ENCODE results near the gene HLTF.
A peak's percentile ranks its signal among the peaks of the same experiment; 100 is the strongest.

Gene HLTF

GRCh38 chr3:149019580-149019979, 66.8 kb downstream of the HLTF start:
- H3K4me1 ChIP-seq = peaks cover 25% of the 10 kb centered on the region
- H3K36me3 ChIP-seq (replicated peaks) = peaks cover 14% of the 10 kb centered on the region
- no peaks in the 10 kb centered on the region for H3K27me3 ChIP-seq (ENCODE audit: low read depth)
- no peak for DNase-seq (ENCODE audit: low spot score in 2 of 2)
- H3K4me3 ChIP-seq = no peak overlapping the region
- in situ Hi-C loops (cut with MboI; ENCODE audit: low sequenced_read_pairs) = no loop called here
- H3K9me3 ChIP-seq = no peaks in the 10 kb centered on the region

- DNase-seq (ENCODE audit: low spot score in 2 of 2) = no peak
- Histone ChIP-seq H3K4me3 (no peak overlapping the region), H3K36me3 (replicated peaks) (peaks cover 2% of the 10 kb centered on the region; the same call in 1 of the 2 replicates), H3K4me1 (peaks cover 25% of the 10 kb centered on the region), H3K27me3 (ENCODE audit: low read depth) (no peaks in the 10 kb centered on the region), H3K9me3 (no peaks in the 10 kb centered on the region)
- in situ Hi-C loops (cut with MboI; ENCODE audit: low sequenced_read_pairs) = no loop called here
These were observed 68.1 kb downstream of the HLTF start for GRCh38 chr3:149018247-149018646.

GRCh38 chr3:149016669-149017541, 69.4 kb downstream of the HLTF start:
- in situ Hi-C loops (cut with MboI; ENCODE audit: low sequenced_read_pairs) = no loop called here
- DNase-seq (ENCODE audit: low spot score in 2 of 2) = no peak
- Histone ChIP-seq H3K36me3 (replicated peaks) (peaks cover 5% of the 10 kb centered on the region), H3K9me3 (no peaks in the 10 kb centered on the region), H3K27me3 (ENCODE audit: low read depth) (no peaks in the 10 kb centered on the region), H3K4me3 (no peak overlapping the region), H3K4me1 (peaks cover 25% of the 10 kb centered on the region)

- in situ Hi-C loops (cut with MboI; ENCODE audit: low sequenced_read_pairs) = no loop called here
- H3K36me3 ChIP-seq (replicated peaks) = peaks cover 5% of the 10 kb centered on the region
These were observed 70.1 kb downstream of the HLTF start for GRCh38 chr3:149016242-149016641.

GRCh38 chr3:149015393-149015792, 70.9 kb downstream of the HLTF start:
- no peaks in the 10 kb centered on the region for H3K9me3 ChIP-seq
- DNase-seq (ENCODE audit: low spot score in 2 of 2) = no peak
- peaks cover 9% of the 10 kb centered on the region for H3K36me3 ChIP-seq (replicated peaks)
- H3K4me3 ChIP-seq = no peak overlapping the region
- H3K27me3 ChIP-seq (ENCODE audit: low read depth) = no peaks in the 10 kb centered on the region
- in situ Hi-C loops (cut with MboI; ENCODE audit: low sequenced_read_pairs) = no loop called here
- peaks cover 13% of the 10 kb centered on the region for H3K4me1 ChIP-seq

More at GRCh38 chr3:149016242-149016641, 70.1 kb downstream of the HLTF start:
- H3K9me3 ChIP-seq = no peaks in the 10 kb centered on the region
- no peaks in the 10 kb centered on the region for H3K27me3 ChIP-seq (ENCODE audit: low read depth)
- DNase-seq (ENCODE audit: low spot score in 2 of 2) = no peak
- H3K4me1 ChIP-seq = peaks cover 22% of the 10 kb centered on the region
- no peak overlapping the region for H3K4me3 ChIP-seq

- peaks cover 2% of the 10 kb centered on the region; the same call in 1 of the 2 replicates for H3K4me1 ChIP-seq
- H3K27me3 ChIP-seq (ENCODE audit: low read depth) = no peaks in the 10 kb centered on the region
- H3K36me3 ChIP-seq (replicated peaks) = peaks cover 20% of the 10 kb centered on the region
- in situ Hi-C loops (cut with MboI; ENCODE audit: low sequenced_read_pairs) = no loop called here
- H3K9me3 ChIP-seq = no peaks in the 10 kb centered on the region
- no peak overlapping the region for H3K4me3 ChIP-seq
- no peak for DNase-seq (ENCODE audit: low spot score in 2 of 2)
These were observed 72.6 kb downstream of the HLTF start for GRCh38 chr3:149013726-149014125.

GRCh38 chr3:149011676-149012075, 74.7 kb downstream of the HLTF start:
- Histone ChIP-seq H3K4me3 (no peak overlapping the region), H3K9me3 (no peaks in the 10 kb centered on the region), H3K4me1 (no peaks in the 10 kb centered on the region), H3K27me3 (ENCODE audit: low read depth) (no peaks in the 10 kb centered on the region), H3K36me3 (replicated peaks) (peaks cover 26% of the 10 kb centered on the region)
- no peak for DNase-seq (ENCODE audit: low spot score in 2 of 2)
- in situ Hi-C loops (cut with MboI; ENCODE audit: low sequenced_read_pairs) = no loop called here

- no peak overlapping the region for H3K4me3 ChIP-seq
- no peaks in the 10 kb centered on the region for H3K9me3 ChIP-seq
- no peak for DNase-seq (ENCODE audit: low spot score in 2 of 2)
- H3K27me3 ChIP-seq (ENCODE audit: low read depth) = no peaks in the 10 kb centered on the region
- in situ Hi-C loops (cut with MboI; ENCODE audit: low sequenced_read_pairs) = no loop called here
- peaks cover 29% of the 10 kb centered on the region for H3K36me3 ChIP-seq (replicated peaks)
- no peaks in the 10 kb centered on the region; the same call in 1 of the 2 replicates for H3K4me1 ChIP-seq
These were observed 75.4 kb downstream of the HLTF start for GRCh38 chr3:149010966-149011365.

GRCh38 chr3:149010504-149010951, 75.8 kb downstream of the HLTF start:
- H3K4me3 ChIP-seq = no peak overlapping the region
- no peaks in the 10 kb centered on the region for H3K9me3 ChIP-seq
- peaks cover 29% of the 10 kb centered on the region for H3K36me3 ChIP-seq (replicated peaks)
- no peak for DNase-seq (ENCODE audit: low spot score in 2 of 2)
- in situ Hi-C loops (cut with MboI; ENCODE audit: low sequenced_read_pairs) = no loop called here
- H3K4me1 ChIP-seq = peaks cover 3% of the 10 kb centered on the region
- no peaks in the 10 kb centered on the region for H3K27me3 ChIP-seq (ENCODE audit: low read depth)

GRCh38 chr3:149009732-149010131, 76.6 kb downstream of the HLTF start:
- DNase-seq (ENCODE audit: low spot score in 2 of 2) = no peak
- Histone ChIP-seq H3K36me3 (replicated peaks) (peaks cover 29% of the 10 kb centered on the region), H3K9me3 (no peaks in the 10 kb centered on the region), H3K4me1 (peaks cover 11% of the 10 kb centered on the region), H3K4me3 (no peak overlapping the region), H3K27me3 (ENCODE audit: low read depth) (no peaks in the 10 kb centered on the region)
- in situ Hi-C loops (cut with MboI; ENCODE audit: low sequenced_read_pairs) = no loop called here

- H3K4me1 ChIP-seq = peaks cover 26% of the 10 kb centered on the region
- in situ Hi-C loops (cut with MboI; ENCODE audit: low sequenced_read_pairs) = no loop called here
- peaks cover 29% of the 10 kb centered on the region for H3K36me3 ChIP-seq (replicated peaks)
- no peak for DNase-seq (ENCODE audit: low spot score in 2 of 2)
- no peak overlapping the region for H3K4me3 ChIP-seq
- no peaks in the 10 kb centered on the region for H3K9me3 ChIP-seq
- H3K27me3 ChIP-seq (ENCODE audit: low read depth) = no peaks in the 10 kb centered on the region
These were observed 78.6 kb downstream of the HLTF start for GRCh38 chr3:149007567-149008257.

GRCh38 chr3:149005416-149005815, 80.9 kb downstream of the HLTF start:
- Histone ChIP-seq H3K4me3 (no peak overlapping the region), H3K4me1 (peaks cover 26% of the 10 kb centered on the region), H3K27me3 (ENCODE audit: low read depth) (no peaks in the 10 kb centered on the region), H3K9me3 (no peaks in the 10 kb centered on the region), H3K36me3 (replicated peaks) (peaks cover 20% of the 10 kb centered on the region)
- no peak for DNase-seq (ENCODE audit: low spot score in 2 of 2)
- in situ Hi-C loops (cut with MboI; ENCODE audit: low sequenced_read_pairs) = no loop called here

- peak in 1 of 2 experiments; percentile 19 for DNase-seq (ENCODE audit: low spot score in 2 of 2)
- Histone ChIP-seq H3K4me1 (peaks cover 26% of the 10 kb centered on the region), H3K27me3 (ENCODE audit: low read depth) (no peaks in the 10 kb centered on the region), H3K4me3 (no peak overlapping the region), H3K36me3 (replicated peaks) (peaks cover 15% of the 10 kb centered on the region), H3K9me3 (no peaks in the 10 kb centered on the region)
- in situ Hi-C loops (cut with MboI; ENCODE audit: low sequenced_read_pairs) = no loop called here
These were observed 81.7 kb downstream of the HLTF start for GRCh38 chr3:149004622-149005021.
